Occipital lobe (tissue), 2 donors: ENCODE data around the gene TMEM132D. TPM values are rescaled to one million over a fixed set of nuclear protein-coding genes. Genes with fewer than 3 reads are reported as not detected.

Source experiments
- DNase-seq: peaks from one replicate; lab custom pipeline; 2025; lab: John Stamatoyannopoulos, UW
- total RNA-seq: library from RNA; depleted of rRNA; stranded (reverse); fragments of >200 nt; gene quantifications from one replicate; pipeline ENCODE4 v1.2.3, GENCODE V29; 2014

TMEM132D gene
- total RNA-seq, 1 donor from 2014 or later: 4.4 TPM

DNA sequence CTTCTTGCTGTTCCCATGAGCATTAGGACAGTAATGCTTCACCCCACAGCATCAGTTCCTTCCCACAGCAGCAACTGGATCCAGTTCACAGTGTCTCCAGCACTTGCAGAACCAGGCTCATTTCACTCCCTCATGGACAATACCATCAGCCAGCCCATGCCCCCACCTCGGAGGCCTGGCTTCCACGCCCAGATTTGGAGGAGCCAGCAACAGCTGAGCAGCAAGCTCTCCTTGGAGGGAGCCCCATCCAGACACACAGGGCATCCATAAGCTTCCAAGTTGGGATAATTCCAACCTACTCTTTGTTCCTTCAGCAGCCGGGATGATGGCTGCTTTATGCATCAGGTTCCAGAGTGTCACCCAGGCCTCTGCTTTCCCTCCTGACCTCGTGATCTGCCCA lies 800.6 kb downstream of the TMEM132D start:
- no peak for DNase-seq

DNA sequence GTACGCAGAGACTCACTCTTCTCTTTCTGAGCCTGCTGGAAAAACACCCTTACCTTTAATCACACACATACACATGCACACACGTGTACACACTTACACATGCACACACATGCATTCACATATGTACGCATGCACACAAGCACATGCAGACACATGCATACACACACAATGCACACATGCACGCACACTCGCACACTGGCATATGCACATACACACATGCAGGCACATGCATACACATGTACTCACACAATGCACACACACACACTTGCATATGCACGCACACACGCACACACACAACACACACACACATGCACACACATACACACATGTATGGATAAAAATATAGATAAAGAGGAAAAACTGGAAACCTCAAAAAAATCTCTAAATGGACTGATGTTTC lies 801.6 kb downstream of the TMEM132D start:
- no peak for DNase-seq

DNA sequence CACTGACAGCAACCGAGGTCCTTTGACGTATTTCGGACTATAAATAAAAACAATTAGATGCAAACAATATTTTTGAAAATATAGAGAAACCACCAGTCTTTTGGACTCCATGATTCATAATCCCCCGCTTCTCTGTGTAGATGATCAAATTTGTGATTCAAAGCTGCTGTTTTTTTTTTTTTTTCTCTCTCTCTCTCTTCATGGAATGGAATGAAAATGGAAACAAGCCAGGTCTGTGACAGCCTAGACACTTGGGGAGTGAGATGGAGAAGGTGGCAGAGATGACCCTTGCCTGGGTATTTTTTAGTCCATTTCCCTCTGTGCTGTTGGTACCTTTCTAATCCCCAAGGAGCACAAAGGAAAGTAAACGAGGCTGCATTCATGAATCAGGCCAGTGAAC lies 802.0 kb downstream of the TMEM132D start:
- no peak for DNase-seq

DNA sequence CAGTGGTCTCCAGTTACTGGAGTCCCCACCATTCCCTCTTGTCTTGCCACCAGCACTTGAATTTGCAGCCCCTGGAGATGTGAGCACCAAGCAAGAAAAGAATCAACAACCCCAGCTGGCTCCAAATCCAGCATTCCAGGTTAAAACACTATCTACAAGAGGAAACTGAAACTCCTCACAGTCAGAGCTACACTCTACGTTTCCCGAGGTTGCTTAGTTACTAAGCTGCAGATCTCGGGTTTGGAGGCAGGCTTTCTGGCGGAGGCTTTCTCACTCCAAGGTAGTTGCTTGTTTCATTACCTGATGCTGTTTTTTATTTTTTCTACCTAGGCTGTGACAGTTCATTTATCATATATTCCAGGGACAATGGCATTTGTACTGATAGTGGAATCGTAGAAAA lies 802.4 kb downstream of the TMEM132D start:
- DNase-seq: no peak

DNA sequence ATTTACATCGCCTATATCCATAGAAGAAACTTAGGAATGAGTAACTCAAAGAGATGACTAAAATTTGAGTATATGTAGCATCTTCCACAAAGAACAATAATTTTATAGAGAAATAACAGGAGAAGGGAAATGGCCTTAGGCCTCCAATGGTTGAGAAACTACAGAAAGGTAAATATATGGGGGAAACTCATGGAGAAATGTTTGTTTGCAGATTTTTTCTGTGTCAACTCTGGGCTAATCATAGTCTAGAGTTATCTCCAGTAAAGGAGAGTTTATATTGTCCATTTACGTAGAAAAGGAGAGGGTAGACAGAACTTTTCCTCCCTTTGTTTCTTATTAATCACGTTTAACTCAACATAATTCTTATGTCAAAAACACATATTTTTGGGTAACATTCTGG lies 806.4 kb downstream of the TMEM132D start:
- DNase-seq: no peak

DNA sequence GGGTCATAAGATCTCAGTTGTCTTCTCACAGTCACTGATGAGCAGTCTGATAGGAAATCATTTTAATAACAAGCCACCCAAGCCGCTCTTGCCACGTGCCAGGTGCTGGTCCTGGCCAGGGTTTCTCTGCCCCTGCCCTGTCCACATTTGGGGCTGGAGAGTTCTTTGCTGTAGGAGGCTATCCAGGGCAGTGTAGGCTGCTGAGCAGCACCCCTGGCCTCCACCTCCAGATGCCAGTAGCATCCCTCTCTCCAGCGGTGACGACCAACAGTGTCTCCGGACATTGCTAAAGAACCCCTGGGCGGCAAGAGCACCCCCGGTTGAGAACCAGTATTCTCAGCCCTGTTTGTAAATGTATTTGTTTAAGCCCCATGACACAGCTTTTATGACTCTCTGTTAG lies 806.9 kb downstream of the TMEM132D start:
- DNase-seq: no peak

DNA sequence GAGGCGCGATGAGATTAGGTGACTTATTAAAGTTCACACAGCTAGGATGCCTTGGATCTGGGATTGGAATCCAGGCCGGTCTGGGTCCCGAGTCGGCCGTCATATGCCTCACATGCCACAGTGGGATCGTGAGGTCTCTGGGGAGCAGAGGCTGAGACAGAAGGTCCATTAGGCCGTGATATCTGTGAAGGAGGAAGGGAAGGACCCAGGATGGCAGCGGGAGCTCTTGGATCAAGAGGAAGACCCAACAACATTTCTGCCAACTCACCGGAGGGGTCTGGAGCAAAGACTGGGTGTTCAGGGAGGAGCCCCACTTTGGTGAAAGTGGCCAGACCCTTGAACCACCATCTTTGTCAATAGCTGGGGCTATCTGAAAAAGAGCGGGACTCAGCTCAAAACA lies 807.6 kb downstream of the TMEM132D start:
- DNase-seq: no peak

DNA sequence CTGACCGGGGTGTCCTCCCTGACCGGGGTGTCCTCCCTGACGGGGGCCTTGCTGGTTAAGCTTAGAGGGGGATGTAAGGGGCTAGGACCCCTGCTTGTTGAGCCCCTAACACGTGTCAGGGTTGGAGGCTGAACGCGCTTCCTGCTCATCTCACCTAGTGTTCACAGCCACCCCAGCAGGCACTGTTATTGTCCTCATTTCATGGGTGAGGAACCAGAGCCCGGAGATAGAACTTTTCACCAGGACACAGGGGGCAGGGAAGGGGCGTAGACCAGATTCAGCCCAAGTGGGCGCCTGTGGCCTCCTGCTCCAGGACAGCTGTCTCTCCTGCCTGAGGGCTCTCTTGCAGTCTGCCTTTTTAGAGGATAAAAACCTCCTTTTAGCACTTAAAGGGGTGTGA lies 814.2 kb downstream of the TMEM132D start:
- DNase-seq: no peak

DNA sequence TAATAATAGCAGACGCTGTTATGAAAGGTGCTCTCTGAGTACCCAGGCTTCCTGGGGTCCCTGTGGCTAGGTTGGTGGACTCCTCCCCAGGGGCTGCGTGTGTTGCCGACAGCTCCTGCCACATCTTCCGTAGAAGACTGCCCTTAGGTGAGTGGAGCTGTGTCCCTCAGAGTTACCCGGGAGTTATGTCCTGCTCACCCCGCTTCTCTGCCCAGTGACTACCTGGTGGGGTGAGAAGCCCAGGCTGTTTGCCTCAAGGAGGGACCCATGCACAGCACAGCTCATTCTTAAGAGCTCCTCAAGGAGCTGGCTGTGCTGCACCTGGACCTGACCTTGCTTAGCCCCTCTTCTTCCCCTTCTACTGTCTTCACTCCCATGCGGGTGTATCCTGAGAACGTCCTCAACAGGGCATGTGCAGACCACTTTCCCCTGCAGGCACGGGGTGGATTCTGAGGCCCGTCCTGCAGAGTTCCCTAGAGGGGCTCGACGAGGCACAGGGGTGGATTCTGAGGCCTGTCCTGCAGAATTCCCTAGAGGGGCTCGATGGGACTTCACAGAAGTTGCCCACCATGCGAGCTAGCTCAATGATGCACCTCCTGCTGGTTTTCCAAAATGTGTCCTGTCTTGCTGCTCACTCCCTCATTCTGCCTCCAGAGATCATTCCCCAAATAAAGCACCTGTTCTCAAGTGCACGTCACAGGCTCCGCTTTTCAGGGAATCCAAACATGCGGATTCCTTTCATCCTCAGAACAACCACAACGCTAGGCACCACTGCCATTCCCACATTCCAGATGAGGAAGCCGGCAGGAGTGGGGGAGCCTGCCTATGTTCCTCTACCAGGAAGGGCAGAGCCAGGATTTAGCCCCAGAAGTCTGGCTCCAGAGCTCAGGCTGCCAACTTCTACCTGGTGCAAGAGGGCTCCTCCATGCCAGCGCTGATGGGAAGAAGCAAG lies 818.7 kb downstream of the TMEM132D start:
- DNase-seq: no peak

DNA sequence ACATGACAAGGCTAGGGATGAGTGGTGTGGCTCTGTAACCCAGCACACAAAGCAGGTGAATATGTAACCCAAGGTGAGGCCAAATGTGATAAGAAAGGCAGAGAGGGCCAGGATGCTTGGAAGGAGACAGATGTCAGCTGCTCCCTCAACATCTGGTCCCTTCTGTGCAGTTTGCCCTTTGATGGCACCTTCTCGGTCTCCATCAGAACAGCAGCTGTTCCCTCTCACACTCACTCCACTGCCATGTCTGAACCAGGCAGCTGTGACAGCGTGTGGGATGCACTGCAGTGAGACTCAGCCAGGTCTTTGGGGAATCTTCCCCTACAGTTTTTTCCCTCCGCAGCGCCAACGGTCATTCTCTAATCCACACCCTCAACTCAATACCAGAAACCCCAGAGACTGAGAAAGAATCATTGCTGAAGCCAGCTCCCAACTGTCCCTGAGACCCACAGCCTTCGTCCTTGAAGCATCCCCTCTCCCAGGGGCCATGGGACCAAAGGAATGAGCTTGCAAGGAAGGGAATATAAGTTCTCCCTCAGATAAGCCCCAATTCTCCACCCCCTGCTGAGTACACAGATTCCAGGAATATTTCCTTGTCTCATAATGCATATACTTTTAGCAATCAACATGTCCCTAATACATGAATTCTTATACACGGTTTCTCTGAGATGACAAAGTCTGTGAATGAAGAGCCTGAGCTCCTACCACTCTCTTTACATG lies 820.5 kb downstream of the TMEM132D start:
- DNase-seq: no peak

DNA sequence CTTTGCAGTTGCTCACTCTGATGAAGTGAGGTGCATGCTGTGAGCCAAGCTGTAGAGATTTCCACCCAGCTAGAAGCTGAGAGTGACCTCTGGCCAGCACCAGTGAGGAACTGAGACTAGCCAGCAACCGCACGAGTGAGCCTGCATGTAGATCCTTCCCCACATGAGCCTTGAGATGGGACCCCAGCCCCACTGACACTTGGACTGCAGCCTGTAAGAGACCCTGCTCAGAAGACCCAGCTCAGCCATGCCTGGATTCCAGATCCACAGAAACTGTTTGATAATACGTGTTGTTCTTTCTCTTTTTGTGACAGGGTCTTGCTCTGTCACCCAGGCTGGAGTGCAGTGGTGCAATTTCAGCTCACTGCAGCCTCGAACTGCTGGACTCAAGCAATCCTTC lies 821.4 kb downstream of the TMEM132D start:
- no peak for DNase-seq

DNA sequence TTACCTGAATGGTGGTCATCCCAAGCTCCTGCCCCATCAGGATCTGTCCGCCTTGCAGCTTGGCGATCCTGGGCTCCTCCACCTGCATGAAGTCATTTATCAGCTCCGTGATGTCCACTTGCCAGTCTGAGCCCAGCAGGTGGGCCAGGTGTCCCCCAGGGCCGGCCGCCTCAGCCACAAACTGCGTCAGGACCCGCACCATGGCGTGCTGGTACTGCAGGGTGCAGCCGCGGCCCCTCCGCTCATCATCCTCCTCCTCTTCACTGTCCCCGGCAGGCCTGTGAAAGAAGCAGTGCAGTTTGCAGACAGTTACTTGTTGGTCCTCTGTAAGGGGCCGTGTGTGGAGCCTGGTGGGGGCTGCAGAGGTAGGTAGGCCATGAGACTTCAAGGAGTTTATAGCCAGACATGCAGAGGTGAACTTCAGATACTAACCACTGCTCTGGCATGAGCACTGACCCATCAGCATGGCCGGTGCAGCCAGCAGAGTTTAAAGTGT lies 822.0 kb downstream of the TMEM132D start:
- DNase-seq: no peak

DNA sequence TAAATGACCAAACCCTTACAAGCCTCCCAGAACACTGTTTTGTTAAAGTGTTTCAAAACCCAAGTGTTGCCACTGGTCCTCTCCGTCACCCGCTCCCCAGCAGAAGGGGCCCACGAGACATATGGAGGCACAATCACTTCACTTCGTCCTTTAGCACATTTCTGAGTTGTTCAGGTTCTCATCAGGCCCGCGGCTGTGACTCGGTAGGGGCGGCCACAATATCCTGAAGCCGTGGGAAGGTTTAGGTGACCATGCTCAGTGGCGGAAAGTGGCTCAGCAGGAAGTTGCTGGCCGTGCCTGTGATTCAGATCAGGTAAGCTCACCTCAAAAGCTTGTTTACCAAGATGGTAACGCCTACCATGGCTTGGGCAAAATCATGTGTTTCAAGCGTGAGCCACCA lies 823.0 kb downstream of the TMEM132D start:
- no peak for DNase-seq

DNA sequence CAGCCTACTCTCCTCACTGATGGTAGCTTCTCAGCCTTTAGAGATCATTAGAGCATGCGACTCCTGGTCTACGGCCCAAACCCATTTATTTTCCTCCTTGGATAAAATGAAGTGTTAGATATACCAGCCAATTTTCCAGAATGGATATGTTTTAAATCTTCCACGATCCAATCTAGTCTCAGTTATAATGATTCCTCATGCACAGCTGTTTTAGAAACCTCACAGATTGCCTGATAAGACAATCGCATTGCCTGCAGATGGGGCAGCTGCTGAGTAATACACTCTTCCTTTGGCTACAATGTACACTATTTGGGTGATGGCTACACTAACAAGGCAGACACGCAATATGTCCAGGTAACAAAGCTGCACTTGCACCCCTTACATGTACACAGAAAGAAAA lies 823.4 kb downstream of the TMEM132D start:
- no peak for DNase-seq

DNA sequence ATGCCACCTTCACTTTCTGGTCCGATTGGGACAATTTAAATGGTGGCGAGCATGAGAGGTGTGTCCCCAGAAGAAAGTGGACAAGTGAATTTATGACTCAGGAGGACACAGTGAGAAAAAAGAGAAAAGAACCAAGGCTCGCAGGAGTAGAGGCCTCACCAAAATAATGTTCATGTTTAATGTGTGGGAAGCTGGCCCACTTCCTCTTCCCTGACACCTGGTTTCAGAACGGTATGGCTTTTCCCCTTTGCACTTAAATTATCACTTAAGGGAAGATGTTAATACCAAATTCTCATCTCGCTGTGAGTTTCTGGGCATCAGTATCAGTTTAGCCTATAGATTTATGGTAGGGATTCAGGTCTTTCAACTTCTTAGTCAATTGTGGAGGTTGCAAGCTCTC lies 824.1 kb downstream of the TMEM132D start:
- DNase-seq: no peak

DNA sequence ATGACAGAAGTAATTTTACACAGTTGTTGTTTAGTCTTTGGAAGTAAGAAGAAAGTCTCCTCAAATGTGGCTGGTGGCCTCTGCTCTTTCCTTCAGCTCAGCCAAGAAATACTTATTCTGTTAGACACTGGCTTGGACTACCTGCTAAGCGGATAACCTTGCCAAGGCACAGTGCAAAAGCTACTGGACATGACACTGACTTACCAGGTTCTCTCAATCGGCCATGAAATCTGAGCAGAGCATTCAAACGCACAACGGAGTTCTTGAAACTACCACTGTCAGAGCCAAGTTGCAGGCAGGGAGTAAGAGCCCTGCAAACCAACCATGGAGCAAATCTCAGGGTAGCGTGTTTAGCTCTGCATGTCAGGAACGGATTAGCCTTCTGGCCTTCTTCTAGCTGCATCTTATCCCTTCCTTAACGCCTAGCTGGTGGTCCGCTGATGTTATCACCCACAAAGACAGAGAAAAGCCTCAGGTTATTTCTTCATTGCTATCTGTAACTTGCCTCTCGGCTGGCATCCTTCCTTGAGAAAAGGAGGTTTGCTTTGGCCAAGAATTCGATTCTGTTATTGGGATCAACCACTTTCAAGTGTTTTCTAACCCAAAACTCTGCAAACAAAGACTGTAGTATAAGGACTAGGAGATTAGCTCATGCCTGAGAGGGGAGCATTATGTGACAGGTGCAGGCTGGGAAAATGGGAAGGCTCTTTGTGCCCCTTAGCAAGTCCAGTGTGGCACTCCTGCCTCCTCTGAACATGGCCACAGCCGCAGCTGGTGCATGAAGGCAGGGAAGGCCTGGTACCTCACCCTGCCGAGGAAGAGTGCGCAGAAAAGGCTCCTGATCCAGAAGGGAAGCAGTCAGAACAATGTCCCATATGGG lies 827.1 kb downstream of the TMEM132D start:
- no peak for DNase-seq

DNA sequence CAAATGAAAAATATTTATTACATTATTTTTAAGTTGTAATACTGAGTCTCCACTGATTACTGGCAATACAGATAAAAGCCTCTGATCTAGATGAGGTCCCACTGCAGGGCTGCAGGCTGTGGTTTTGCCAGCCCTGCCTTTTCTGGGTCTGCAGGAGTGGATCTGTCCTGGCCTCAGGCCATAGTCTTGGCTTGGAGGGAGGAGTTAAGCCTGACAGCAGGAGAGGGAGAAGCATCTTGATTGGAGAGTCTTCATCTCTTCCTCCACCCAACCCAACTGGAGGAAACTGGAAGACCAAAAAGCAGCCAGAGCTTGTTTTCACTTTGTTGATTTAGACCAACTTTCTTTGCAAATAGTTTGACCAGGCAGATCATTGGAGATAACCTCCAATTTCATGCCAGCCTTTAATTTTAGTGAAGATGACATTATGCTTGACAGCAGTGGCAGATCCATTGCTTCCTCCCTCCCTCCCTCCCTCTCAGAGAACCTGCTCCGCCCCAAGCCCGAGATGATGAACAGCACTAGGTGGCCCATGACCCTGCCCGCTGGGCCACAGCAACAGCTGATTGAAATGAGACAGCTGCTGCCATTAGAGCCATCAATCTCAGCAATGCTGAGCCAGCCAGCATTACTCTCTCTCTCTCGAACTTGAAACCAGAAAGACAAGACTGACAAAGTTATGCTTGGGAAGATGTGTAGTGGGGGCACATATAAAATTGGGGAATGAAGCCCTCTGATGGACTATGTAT lies 828.2 kb downstream of the TMEM132D start:
- no peak for DNase-seq

DNA sequence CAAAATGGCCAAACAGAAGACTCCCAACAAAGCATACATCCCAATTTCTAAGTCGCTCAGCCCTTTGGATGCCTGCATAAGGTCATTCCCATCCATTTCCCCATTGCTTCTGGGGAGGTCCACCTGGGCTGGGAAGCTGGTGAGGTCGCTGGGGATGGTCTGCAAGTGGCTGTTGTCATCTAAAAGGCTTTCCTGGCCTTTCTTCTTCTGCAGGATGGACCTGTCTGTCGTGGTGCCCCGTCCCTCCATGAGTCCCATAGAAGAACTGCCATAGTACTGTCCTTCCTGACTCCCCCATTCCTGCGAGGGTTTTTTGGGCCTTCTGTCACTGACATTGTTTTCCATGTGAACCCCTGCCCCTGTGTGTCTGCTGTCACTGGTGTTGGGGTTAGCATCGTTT lies 829.4 kb downstream of the TMEM132D start:
- no peak for DNase-seq

DNA sequence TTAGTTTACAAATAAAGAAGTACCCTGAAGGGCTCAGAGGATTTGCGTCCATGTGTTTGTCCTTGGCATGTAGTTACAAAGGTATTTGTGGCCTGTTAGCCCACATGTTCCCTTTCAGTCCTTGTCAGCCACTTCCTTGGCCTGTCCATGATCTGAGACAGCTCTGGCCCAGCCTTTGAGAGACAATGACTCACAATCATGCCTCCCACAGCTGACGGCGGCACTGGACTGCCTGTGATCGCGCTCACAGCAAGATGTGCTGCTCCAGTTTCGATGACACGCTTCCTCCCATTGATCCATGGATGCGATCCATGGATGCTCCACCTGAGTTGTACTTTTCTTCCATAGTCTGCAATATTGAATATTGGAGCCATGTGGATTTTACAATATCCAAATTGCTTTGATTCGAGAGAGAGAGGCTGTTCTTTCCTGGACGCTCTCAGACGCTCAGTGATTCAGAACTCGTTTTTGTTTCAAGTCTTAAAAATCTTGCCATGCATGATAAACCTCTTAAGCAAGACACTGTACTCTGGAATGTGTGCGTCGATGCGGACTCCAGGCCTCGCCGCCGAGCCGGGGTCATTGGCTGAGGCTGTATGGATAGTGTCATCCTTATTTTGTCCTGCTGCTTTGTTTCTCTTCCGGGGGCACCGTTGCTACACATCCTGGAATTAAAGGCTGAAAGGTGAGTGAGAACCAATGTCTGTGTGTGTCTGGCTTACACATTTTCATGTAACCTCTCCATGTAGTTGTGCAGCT lies 830.5 kb downstream of the TMEM132D start:
- peak; percentile 21 for DNase-seq

DNA sequence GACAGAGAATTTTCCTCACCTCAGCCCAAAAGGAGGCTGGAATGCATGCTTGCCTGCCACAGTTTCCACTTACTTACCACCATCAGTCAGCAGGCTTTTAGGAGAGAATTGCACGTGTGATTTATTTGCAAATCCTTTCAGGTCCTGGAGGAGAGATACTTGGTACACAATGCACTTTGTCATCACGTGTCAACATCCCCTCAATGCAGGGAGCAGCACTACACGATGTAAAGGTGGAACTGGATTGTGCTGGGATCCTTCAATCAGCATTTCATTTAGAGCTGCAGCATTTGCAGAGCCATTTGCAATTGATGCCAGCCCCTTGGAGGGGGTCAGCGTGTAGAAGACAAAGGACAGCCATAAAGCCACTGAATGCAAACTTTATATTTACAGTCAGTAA lies 832.5 kb downstream of the TMEM132D start:
- DNase-seq: no peak
